SH-SY5Y (cell line): Measurements from ENCODE around the gene RNF144B.

ENCODE experiments used
- GATA2 ChIP-seq: IDR thresholded peaks from 2 replicates; pipeline ENCODE4 v1.6.1; 2011; ENCODE audit warnings: mild to moderate bottlenecking, low read depth, low read length
- GATA3 ChIP-seq: IDR thresholded peaks from 2 replicates; pipeline ENCODE4 v1.6.1; 2011; ENCODE audit warnings: low read depth, mild to moderate bottlenecking, low read length, moderate library complexity

Gene RNF144B

GRCh38 chr6:18387061-18387721 is at the start of gene RNF144B:
RNF144B (plus strand) TSS chr6:18387350; CDS start chr6:18399535, 12,185 bp downstream.
- TF ChIP-seq GATA2 (no peak), GATA3 (no peak)

- TF ChIP-seq GATA3 (no peak), GATA2 (no peak)
These were observed 47.6 kb upstream of the RNF144B start for GRCh38 chr6:18339599-18339998.

GRCh38 chr6:18340781-18341551 is 46.2 kb upstream of the RNF144B start:
- no peak for TF ChIP-seq GATA3

GRCh38 chr6:18342223-18342622 is 44.9 kb upstream of the RNF144B start:
- no peak for TF ChIP-seq GATA3
- TF ChIP-seq GATA2: no peak

GRCh38 chr6:18343741-18344140 is 43.4 kb upstream of the RNF144B start:
- TF ChIP-seq GATA3 (no peak), GATA2 (no peak)

- no peak for TF ChIP-seq GATA3
- no peak for TF ChIP-seq GATA2
These were observed 40.1 kb upstream of the RNF144B start for GRCh38 chr6:18347021-18347577.

- no peak for TF ChIP-seq GATA3
- TF ChIP-seq GATA2: no peak
These were observed 39.3 kb upstream of the RNF144B start for GRCh38 chr6:18347866-18348265.

GRCh38 chr6:18349386-18349785 is 37.8 kb upstream of the RNF144B start:
- TF ChIP-seq GATA2 (no peak), GATA3 (no peak)

- TF ChIP-seq GATA2: no peak
- TF ChIP-seq GATA3: no peak
These were observed 36.9 kb upstream of the RNF144B start for GRCh38 chr6:18350271-18350670.

- no peak for TF ChIP-seq GATA2
- no peak for TF ChIP-seq GATA3
These were observed 36.4 kb upstream of the RNF144B start for GRCh38 chr6:18350712-18351111.

- no peak for TF ChIP-seq GATA2
- TF ChIP-seq GATA3: no peak
These were observed 35.1 kb upstream of the RNF144B start for GRCh38 chr6:18352001-18352400.

GRCh38 chr6:18352842-18353241 is 34.3 kb upstream of the RNF144B start:
- TF ChIP-seq GATA3: no peak
- no peak for TF ChIP-seq GATA2

GRCh38 chr6:18353251-18353650 is 33.9 kb upstream of the RNF144B start:
- no peak for TF ChIP-seq GATA3

GRCh38 chr6:18359237-18359885 is 27.8 kb upstream of the RNF144B start:
- TF ChIP-seq GATA3 (no peak), GATA2 (no peak)

- TF ChIP-seq GATA2 (no peak), GATA3 (no peak)
These were observed 27.0 kb upstream of the RNF144B start for GRCh38 chr6:18360188-18360587.
